ENCODE results near the gene SUCLA2. TPM values are rescaled to one million over a fixed set of nuclear protein-coding genes. Genes with fewer than 3 reads are reported as not detected.

Gene SUCLA2
- total RNA-seq, 6 experiments from 2014 or later = 37.7 to 47.0 (median 42.4) TPM

DNA sequence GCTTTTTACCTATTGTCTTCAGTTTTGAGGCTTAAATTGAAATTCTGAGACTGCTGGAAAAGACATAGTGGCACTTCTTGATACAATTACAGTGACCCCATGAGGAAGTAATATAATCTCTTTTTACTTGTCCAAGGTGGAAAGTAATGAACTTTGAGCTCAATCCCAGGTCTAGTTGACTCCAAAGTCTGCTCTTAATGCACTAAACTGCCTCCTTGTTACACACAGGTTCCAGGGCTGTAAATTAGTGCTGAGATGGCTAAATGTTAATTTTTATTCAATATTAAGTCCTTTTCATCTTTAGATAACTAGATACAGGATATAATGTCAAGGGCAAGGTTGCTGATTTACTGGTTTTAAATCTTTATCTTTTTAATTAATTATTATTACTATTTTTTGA is 39.0 kb upstream of the SUCLA2 start:
- Mint-ChIP-seq H3K36me3 (ENCODE audit: low read depth) (peaks cover 10% of the 10 kb centered on the region), H3K27ac (peak overlapping the region; percentile 43; the same call in 1 of the 2 replicates), H3K9me3 (no peaks in the 10 kb centered on the region), H3K4me3 (no peak overlapping the region), H3K4me1 (ENCODE audit: low read depth) (peaks cover 59% of the 10 kb centered on the region), H3K27me3 (ENCODE audit: insufficient read depth) (no peaks in the 10 kb centered on the region; the same call in 1 of the 2 replicates)
- TF ChIP-seq, protein P1, sequence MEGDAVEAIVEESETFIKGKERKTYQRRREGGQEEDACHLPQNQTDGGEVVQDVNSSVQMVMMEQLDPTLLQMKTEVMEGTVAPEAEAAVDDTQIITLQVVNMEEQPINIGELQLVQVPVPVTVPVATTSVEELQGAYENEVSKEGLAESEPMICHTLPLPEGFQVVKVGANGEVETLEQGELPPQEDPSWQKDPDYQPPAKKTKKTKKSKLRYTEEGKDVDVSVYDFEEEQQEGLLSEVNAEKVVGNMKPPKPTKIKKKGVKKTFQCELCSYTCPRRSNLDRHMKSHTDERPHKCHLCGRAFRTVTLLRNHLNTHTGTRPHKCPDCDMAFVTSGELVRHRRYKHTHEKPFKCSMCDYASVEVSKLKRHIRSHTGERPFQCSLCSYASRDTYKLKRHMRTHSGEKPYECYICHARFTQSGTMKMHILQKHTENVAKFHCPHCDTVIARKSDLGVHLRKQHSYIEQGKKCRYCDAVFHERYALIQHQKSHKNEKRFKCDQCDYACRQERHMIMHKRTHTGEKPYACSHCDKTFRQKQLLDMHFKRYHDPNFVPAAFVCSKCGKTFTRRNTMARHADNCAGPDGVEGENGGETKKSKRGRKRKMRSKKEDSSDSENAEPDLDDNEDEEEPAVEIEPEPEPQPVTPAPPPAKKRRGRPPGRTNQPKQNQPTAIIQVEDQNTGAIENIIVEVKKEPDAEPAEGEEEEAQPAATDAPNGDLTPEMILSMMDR (IDR thresholded peaks at IDR 0.05) = no peak
- DNase-seq = no peak

DNA sequence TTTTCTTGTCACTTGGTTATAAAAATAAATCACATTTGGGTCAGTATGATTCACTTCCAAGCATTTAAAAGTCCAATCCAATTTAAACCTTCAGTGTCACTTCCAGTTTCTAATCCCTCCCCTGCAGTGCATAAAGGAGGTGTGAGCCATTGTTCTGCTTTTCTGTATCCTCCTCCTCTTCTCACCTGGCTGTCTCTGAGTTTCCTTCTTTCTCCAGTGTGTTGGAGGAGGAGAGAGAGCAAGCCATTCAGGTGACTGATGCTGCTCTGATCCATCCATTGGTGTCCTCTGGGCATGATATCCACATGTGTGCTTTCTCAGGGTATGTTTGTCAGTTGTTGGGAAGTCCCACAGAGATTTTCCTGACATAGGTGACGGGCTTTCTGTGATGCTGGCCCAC is 37.7 kb upstream of the SUCLA2 start:
- peak; percentile 0 for DNase-seq
- Mint-ChIP-seq H3K4me1 (ENCODE audit: low read depth) (peaks cover 53% of the 10 kb centered on the region), H3K9me3 (no peaks in the 10 kb centered on the region), H3K27ac (peak overlapping the region; percentile 98), H3K4me3 (peak overlapping the region; percentile 97), H3K27me3 (ENCODE audit: insufficient read depth) (no peaks in the 10 kb centered on the region; the same call in 1 of the 2 replicates), H3K36me3 (ENCODE audit: low read depth) (peaks cover 11% of the 10 kb centered on the region)
- TF ChIP-seq, protein P1 (IDR thresholded peaks at IDR 0.05) = no peak

DNA sequence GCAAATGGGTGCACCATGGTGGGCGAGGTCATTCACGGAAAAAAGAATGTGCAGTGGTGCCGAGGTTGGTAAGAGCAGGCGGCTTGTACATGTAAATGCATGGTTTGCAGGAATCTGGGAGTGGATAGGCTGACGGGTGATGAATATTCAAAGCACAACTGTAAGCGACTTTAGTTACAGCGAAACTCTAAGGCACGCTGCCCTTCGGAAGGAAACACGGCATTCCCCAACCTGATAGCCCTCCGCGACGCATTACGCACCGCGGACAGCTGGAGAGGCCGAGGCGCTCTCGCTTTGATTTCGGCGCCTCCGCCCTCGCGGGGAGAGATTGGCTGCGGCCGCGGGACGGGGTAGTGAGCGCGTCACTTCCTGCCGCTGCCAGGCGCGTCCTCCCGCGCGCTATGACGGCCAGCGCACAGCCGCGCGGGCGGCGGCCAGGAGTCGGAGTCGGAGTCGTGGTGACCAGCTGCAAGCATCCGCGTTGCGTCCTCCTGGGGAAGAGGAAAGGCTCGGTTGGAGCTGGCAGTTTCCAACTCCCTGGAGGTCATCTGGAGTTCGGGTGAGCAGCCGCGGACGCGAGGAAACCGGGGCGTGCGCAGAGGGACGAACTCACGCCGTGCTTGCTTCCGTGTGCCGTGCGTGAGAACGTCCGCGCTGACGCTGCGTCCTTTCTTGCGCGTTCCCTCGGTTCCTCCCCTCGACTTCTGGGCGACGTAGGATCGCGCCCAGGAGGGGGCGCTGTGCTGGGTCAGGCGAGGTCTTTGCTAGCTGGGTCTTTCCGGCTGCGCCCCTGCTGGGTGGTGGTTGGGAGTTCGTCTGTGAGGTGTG is 36.5 kb upstream of the SUCLA2 start, which contains the start of gene NUDT15:
Gene NUDT15 (plus strand): TSS at position 381 of the 828 bp plus-strand sequence. CDS start 21 bp downstream, at position 402.
- Mint-ChIP-seq H3K4me1 (ENCODE audit: low read depth) (peaks cover 41% of the 10 kb centered on the region), H3K4me3 (peak within 1 kb of the TSS; percentile 97), H3K36me3 (ENCODE audit: low read depth) (peaks cover 15% of the 10 kb centered on the region), H3K27ac (peak within 1 kb of the TSS; percentile 98), H3K9me3 (0 out of 2 replicates have a peak, but pooled peaks cover 2% of the 10 kb centered on the region), H3K27me3 (ENCODE audit: insufficient read depth) (no peaks in the 10 kb centered on the region; the same call in 1 of the 2 replicates)
- DNase-seq = peak; percentile 87
- TF ChIP-seq, protein P1 (IDR thresholded peaks at IDR 0.05) = peak; percentile 99

DNA sequence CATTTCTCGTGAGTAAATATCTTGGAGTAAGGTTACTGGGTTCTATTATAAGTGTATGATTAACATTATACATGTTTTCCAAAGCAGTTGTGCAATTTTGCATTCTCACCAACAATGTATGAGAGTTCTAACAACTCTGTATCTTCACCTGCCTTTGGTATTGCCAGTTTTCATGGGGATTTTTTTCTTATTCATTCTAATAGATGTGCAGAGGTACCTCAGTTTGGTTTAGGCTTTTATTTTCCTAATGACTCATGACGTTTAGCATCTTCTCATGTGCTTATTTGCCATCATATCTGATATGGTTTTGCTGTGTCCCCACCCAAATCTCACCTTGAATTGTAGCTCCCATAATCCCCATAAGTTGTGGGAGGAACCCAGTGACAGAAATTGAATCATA is 28.8 kb upstream of the SUCLA2 start:
- no peak for DNase-seq
- H3K36me3 Mint-ChIP-seq (ENCODE audit: low read depth) = peaks cover 18% of the 10 kb centered on the region
- H3K4me1 Mint-ChIP-seq (ENCODE audit: low read depth) = no peaks in the 10 kb centered on the region
- TF ChIP-seq, protein P1 (IDR thresholded peaks at IDR 0.05) = no peak
- H3K27me3 Mint-ChIP-seq (ENCODE audit: insufficient read depth) = no peaks in the 10 kb centered on the region
- H3K27ac Mint-ChIP-seq = no peak overlapping the region
- no peak overlapping the region for H3K4me3 Mint-ChIP-seq
- H3K9me3 Mint-ChIP-seq = peaks cover 21% of the 10 kb centered on the region

DNA sequence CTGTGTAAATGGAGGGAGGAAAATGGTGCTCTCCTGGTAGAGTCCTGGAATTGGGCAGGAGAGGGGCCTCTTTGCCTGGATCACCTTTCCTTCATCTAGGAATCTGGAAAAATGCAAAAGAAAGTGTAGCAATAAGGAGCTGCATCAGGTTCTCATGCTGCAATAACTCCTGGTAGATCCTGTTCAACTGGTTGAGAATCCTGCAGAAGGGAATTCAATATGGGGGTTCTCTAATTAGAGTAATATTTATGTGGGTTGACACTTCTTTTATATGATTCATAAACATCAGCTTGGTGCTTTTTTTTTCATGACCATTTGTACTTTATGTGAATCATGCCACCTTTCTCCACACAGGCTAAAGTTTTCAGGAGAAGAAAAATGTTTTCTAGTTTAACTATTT is 27.0 kb upstream of the SUCLA2 start:
- H3K4me3 Mint-ChIP-seq = no peak overlapping the region
- TF ChIP-seq, protein P1 (IDR thresholded peaks at IDR 0.05) = no peak
- H3K9me3 Mint-ChIP-seq = peaks cover 21% of the 10 kb centered on the region
- no peaks in the 10 kb centered on the region for H3K4me1 Mint-ChIP-seq (ENCODE audit: low read depth)
- peaks cover 18% of the 10 kb centered on the region for H3K36me3 Mint-ChIP-seq (ENCODE audit: low read depth)
- DNase-seq = no peak
- no peaks in the 10 kb centered on the region for H3K27me3 Mint-ChIP-seq (ENCODE audit: insufficient read depth)
- H3K27ac Mint-ChIP-seq = no peak overlapping the region

Data from HFFc6 (cell line).